ENCODE data around the gene SH3PXD2B. TPM values are rescaled to one million over a fixed set of nuclear protein-coding genes. Genes with fewer than 3 reads are reported as not detected.

SH3PXD2B gene
- total RNA-seq, 1 donor from 2014 or later, result 74.1 TPM

DNA sequence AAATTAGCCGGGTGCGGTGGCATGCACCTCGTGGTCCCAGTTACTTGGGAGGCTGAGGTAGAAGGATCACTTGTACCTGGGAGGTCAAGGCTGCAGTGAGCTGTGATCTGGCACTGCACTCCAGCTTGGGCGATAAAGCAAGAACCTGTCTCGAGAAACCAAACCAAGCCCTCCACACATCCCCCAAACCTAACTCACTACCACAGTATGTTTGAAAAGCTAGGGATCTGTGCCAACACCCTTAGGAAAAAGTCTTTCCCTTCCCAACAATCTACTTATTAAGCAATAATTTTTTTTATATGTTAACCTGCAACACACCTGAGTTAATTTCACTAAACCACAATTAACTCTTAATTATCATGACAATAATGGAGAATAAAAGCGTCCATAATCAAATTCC is 173.0 kb downstream of the SH3PXD2B start:
- peaks cover 6% of the 10 kb centered on the region for H3K36me3 Mint-ChIP-seq (ENCODE audit: low read depth, unreplicated experiment)

DNA sequence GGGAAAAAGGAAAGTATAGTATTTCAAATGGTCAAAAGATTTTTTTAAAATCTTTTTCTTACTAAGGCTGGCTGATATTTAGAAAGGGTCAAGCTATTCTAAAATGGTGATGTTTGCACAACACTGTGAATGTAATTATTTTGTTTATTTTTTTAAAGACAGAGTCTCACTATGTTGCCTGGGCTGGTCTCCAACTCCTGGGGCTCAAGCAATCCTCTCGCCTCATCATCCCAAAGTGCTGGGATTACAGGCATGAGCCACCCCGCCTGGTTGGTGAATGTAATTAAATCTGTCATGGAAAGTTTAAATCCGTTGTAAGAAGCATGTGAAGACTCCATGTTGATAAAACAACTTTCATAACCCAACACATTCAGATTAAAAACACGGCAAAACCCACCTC is 173.4 kb downstream of the SH3PXD2B start:
- peaks cover 18% of the 10 kb centered on the region for H3K4me1 Mint-ChIP-seq (ENCODE audit: unreplicated experiment)
- peaks cover 13% of the 10 kb centered on the region for H3K27me3 Mint-ChIP-seq (ENCODE audit: unreplicated experiment)
- TF ChIP-seq CTCF (IDR thresholded peaks at IDR 0.05; ENCODE audit: unreplicated experiment), result no peak
- no peak overlapping the region for H3K4me3 Mint-ChIP-seq (ENCODE audit: unreplicated experiment)
- H3K36me3 Mint-ChIP-seq (ENCODE audit: low read depth, unreplicated experiment), result peaks cover 6% of the 10 kb centered on the region
- no peak overlapping the region for H3K27ac Mint-ChIP-seq (ENCODE audit: unreplicated experiment)
- no peaks in the 10 kb centered on the region for H3K9me3 Mint-ChIP-seq (ENCODE audit: unreplicated experiment)
- DNase-seq (ENCODE audit: low spot score), result no peak

More for the DNA sequence above, 173.0 kb downstream of the SH3PXD2B start:
- H3K27ac Mint-ChIP-seq (ENCODE audit: unreplicated experiment), result no peak overlapping the region
- H3K9me3 Mint-ChIP-seq (ENCODE audit: unreplicated experiment), result no peaks in the 10 kb centered on the region
- no peak for TF ChIP-seq CTCF (IDR thresholded peaks at IDR 0.05; ENCODE audit: unreplicated experiment)
- no peak for DNase-seq (ENCODE audit: low spot score)
- H3K27me3 Mint-ChIP-seq (ENCODE audit: unreplicated experiment), result peaks cover 13% of the 10 kb centered on the region
- peaks cover 15% of the 10 kb centered on the region for H3K4me1 Mint-ChIP-seq (ENCODE audit: unreplicated experiment)
- H3K4me3 Mint-ChIP-seq (ENCODE audit: unreplicated experiment), result peak overlapping the region; percentile 97

DNA sequence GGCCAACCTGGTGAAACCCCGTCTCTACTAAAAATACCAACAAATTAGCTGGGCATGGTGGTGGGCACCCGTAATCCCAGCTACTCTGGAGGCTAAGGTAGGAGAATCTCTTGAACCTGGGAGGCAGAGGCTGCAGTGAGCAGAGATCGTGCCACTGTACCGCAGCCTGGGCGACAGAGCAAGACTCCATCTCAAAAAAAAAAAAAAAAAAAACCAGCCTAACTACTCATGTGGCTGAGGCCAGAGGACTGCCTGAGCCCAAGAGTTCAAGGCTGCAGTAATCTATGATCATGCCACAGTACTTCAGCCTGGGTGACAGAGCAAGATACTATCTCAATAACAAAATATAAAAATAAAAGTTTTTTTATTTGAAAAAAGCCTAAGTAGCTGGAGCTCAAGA is 174.0 kb downstream of the SH3PXD2B start:
- H3K4me1 Mint-ChIP-seq (ENCODE audit: unreplicated experiment), result peaks cover 18% of the 10 kb centered on the region
- H3K27ac Mint-ChIP-seq (ENCODE audit: unreplicated experiment), result no peak overlapping the region
- H3K9me3 Mint-ChIP-seq (ENCODE audit: unreplicated experiment), result no peaks in the 10 kb centered on the region
- H3K36me3 Mint-ChIP-seq (ENCODE audit: low read depth, unreplicated experiment), result peaks cover 6% of the 10 kb centered on the region
- no peak for DNase-seq (ENCODE audit: low spot score)
- TF ChIP-seq CTCF (IDR thresholded peaks at IDR 0.05; ENCODE audit: unreplicated experiment), result no peak
- no peak overlapping the region for H3K4me3 Mint-ChIP-seq (ENCODE audit: unreplicated experiment)
- H3K27me3 Mint-ChIP-seq (ENCODE audit: unreplicated experiment), result peaks cover 14% of the 10 kb centered on the region

- Mint-ChIP-seq H3K4me3 (ENCODE audit: unreplicated experiment) (no peak overlapping the region), H3K4me1 (ENCODE audit: unreplicated experiment) (peaks cover 18% of the 10 kb centered on the region), H3K36me3 (ENCODE audit: low read depth, unreplicated experiment) (peaks cover 6% of the 10 kb centered on the region), H3K9me3 (ENCODE audit: unreplicated experiment) (no peaks in the 10 kb centered on the region), H3K27ac (ENCODE audit: unreplicated experiment) (no peak overlapping the region), H3K27me3 (ENCODE audit: unreplicated experiment) (peaks cover 3% of the 10 kb centered on the region)
- no peak for DNase-seq (ENCODE audit: low spot score)
- TF ChIP-seq CTCF (IDR thresholded peaks at IDR 0.05; ENCODE audit: unreplicated experiment), result no peak
These were observed 176.0 kb downstream of the SH3PXD2B start for GRCh38 chr5:172278356-172278755.

DNA sequence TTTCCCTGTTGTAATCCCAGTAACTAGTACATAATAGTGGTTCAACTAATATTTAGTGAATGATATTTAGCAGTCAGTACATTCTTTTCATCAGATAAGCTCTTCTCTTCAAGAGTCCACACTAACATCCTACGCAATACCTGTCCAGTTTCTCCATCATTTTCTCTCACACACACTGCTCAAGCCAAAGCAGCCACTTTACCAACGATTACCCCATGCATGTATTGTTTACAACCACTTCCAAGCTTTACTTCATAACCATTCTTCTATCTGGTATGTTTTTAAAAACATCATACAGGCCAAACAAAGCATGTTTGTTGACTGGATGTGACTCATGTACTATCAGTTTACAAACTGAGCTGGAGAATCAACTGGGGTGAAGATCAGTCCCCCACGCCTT is 178.1 kb downstream of the SH3PXD2B start:
- DNase-seq (ENCODE audit: low spot score), result no peak
- H3K4me3 Mint-ChIP-seq (ENCODE audit: unreplicated experiment), result no peak overlapping the region
- H3K27ac Mint-ChIP-seq (ENCODE audit: unreplicated experiment), result no peak overlapping the region
- H3K36me3 Mint-ChIP-seq (ENCODE audit: low read depth, unreplicated experiment), result peaks cover 6% of the 10 kb centered on the region
- H3K9me3 Mint-ChIP-seq (ENCODE audit: unreplicated experiment), result no peaks in the 10 kb centered on the region
- peaks cover 12% of the 10 kb centered on the region for H3K4me1 Mint-ChIP-seq (ENCODE audit: unreplicated experiment)
- H3K27me3 Mint-ChIP-seq (ENCODE audit: unreplicated experiment), result peaks cover 1% of the 10 kb centered on the region
- TF ChIP-seq CTCF (IDR thresholded peaks at IDR 0.05; ENCODE audit: unreplicated experiment), result no peak

Other genes starting within 250 kb of the SH3PXD2B start
- gene UBTD2, start 170.8 kb downstream of the SH3PXD2B start, total RNA-seq (ENCODE audit: unreplicated experiment), result 38.8 TPM
- gene NEURL1B, start 186.7 kb upstream of the SH3PXD2B start, total RNA-seq (ENCODE audit: unreplicated experiment), result 0.13 TPM

All from endothelial cell (in vitro differentiated cells).